Measurements from ENCODE around the gene APMAP. TPM values are rescaled to one million over a fixed set of nuclear protein-coding genes. Genes with fewer than 3 reads are reported as not detected.

The APMAP gene
- total RNA-seq, 1 donor from 2014 or later, result 28.2 TPM

GRCh38 chr20:24994186-24994465 lies 1.6 kb upstream of the APMAP start:
- intact Hi-C loops (cut with DNase I), result loop anchor here (1.0 to 5.0 kb wide), 3 partner anchors 71 to 403 kb away; no protein-coding TSS in a partner anchor
- no peak for DNase-seq (ENCODE audit: low spot score)

- intact Hi-C loops (cut with DNase I), result loop anchor here (1.0 to 5.0 kb wide), 5 partner anchors 65 to 404 kb away; partner anchors contain the start of gene ACSS1
- DNase-seq (ENCODE audit: low spot score), result no peak
Measured at GRCh38 chr20:24993337-24994185, 1.0 kb upstream of the APMAP start.

GRCh38 chr20:24991897-24992486 lies 559 bp downstream of the APMAP start:
- DNase-seq (ENCODE audit: low spot score), result peak; percentile 76
- intact Hi-C loops (cut with DNase I), result loop anchor here (2.0 to 5.0 kb wide), 3 partner anchors 67 to 405 kb away; partner anchors contain the start of gene ACSS1

- intact Hi-C loops (cut with DNase I), result loop anchor here (5.0 kb wide), 1 partner anchor 406 kb away; no protein-coding TSS in a partner anchor
- peak; percentile 20 for DNase-seq (ENCODE audit: low spot score)
Measured at GRCh38 chr20:24990810-24991252, 1.7 kb downstream of the APMAP start.

GRCh38 chr20:24989162-24989561 lies 3.4 kb downstream of the APMAP start:
- DNase-seq (ENCODE audit: low spot score), result peak; percentile 43
- intact Hi-C loops (cut with DNase I), result no loop called here

- peak; percentile 65 for DNase-seq (ENCODE audit: low spot score)
- intact Hi-C loops (cut with DNase I), result no loop called here
Measured at GRCh38 chr20:24987873-24988835, 4.4 kb downstream of the APMAP start.

GRCh38 chr20:24987244-24987643 lies 5.3 kb downstream of the APMAP start:
- DNase-seq (ENCODE audit: low spot score), result peak; percentile 15

GRCh38 chr20:24986436-24987015 lies 6.0 kb downstream of the APMAP start:
- DNase-seq (ENCODE audit: low spot score), result peak; percentile 38
- intact Hi-C loops (cut with DNase I), result no loop called here

More at GRCh38 chr20:24987244-24987643, 5.3 kb downstream of the APMAP start:
- intact Hi-C loops (cut with DNase I), result no loop called here

- DNase-seq (ENCODE audit: low spot score), result peak; percentile 74
- intact Hi-C loops (cut with DNase I), result no loop called here
Measured at GRCh38 chr20:24985802-24986201, 6.7 kb downstream of the APMAP start.

- peak; percentile 76 for DNase-seq (ENCODE audit: low spot score)
- intact Hi-C loops (cut with DNase I), result no loop called here
Measured at GRCh38 chr20:24984961-24985640, 7.5 kb downstream of the APMAP start.

- peak; percentile 65 for DNase-seq (ENCODE audit: low spot score)
- intact Hi-C loops (cut with DNase I), result no loop called here
Measured at GRCh38 chr20:24983896-24984295, 8.7 kb downstream of the APMAP start.

GRCh38 chr20:24981790-24982189 lies 10.8 kb downstream of the APMAP start:
- DNase-seq (ENCODE audit: low spot score), result peak; percentile 85
- intact Hi-C loops (cut with DNase I), result no loop called here

GRCh38 chr20:24981282-24981681 lies 11.3 kb downstream of the APMAP start:
- DNase-seq (ENCODE audit: low spot score), result no peak
- intact Hi-C loops (cut with DNase I), result no loop called here

- DNase-seq (ENCODE audit: low spot score), result no peak
Measured at GRCh38 chr20:24980291-24981053, 12.1 kb downstream of the APMAP start.

GRCh38 chr20:24979036-24979960 lies 13.3 kb downstream of the APMAP start:
- DNase-seq (ENCODE audit: low spot score), result peak; percentile 70

More at GRCh38 chr20:24980291-24981053, 12.1 kb downstream of the APMAP start:
- intact Hi-C loops (cut with DNase I), result no loop called here

GRCh38 chr20:24978513-24978912 lies 14.0 kb downstream of the APMAP start:
- peak; percentile 49 for DNase-seq (ENCODE audit: low spot score)
- intact Hi-C loops (cut with DNase I), result no loop called here

More at GRCh38 chr20:24979036-24979960, 13.3 kb downstream of the APMAP start:
- intact Hi-C loops (cut with DNase I), result no loop called here

- intact Hi-C loops (cut with DNase I), result no loop called here
- peak; percentile 20 for DNase-seq (ENCODE audit: low spot score)
Measured at GRCh38 chr20:24977797-24978196, 14.8 kb downstream of the APMAP start.

Data from cardiac septum (tissue), 1 donor.